GM12892 (cell line): ENCODE data around the gene CNTNAP2.

ENCODE experiments used
- POLR2A ChIP-seq: IDR thresholded peaks from 2 replicates; pipeline ENCODE4 v1.6.1; 2011; ENCODE audit warnings: low read depth, low read length, control low read depth
- POLR2AphosphoS5 ChIP-seq: IDR thresholded peaks from 2 replicates; pipeline ENCODE4 v1.6.1; 2011; ENCODE audit warnings: low read depth, low read length, control low read depth

GRCh38 chr7:147089051-147089461, 972.5 kb downstream of the CNTNAP2 start:
- no peak for TF ChIP-seq POLR2A
- TF ChIP-seq POLR2AphosphoS5 = no peak
